Common myeloid progenitor, CD34-positive (primary cell): ENCODE results near the gene PLD2.
A peak's percentile ranks its signal among the peaks of the same experiment; 100 is the strongest.

Source experiments
- CTCF ChIA-PET: fragments of 350-600 bp; sonication (Branson Sonifier 250); formaldehyde crosslinking; loops from one replicate; lab custom pipeline; 2021; ENCODE audit warnings: antibody characterized with exemption; lab: Charles Lee
- POLR2A ChIA-PET: fragments of 350-600 bp; sonication (Branson Sonifier 250); formaldehyde crosslinking; loops from one replicate; lab custom pipeline; 2021; ENCODE audit warnings: antibody characterized with exemption; lab: Charles Lee
- DNase-seq, 3 donors: peaks; one replicate each; pipeline versions ENCODE4 v3.0.0 to v3.0.0-alpha.2; 2013
- H3K27ac ChIP-seq, 2 experiments: 1 replicate in 1 of 2; 2 replicates in 1 of 2; pipeline ENCODE4 v1.7.0; 2013; ENCODE audit warnings: inconsistent platforms in 2 of 2, low read length in 2 of 2, mild to moderate bottlenecking in 2 of 2, low read depth in 1 of 2, moderate library complexity in 1 of 2; ENCODE audit not compliant: severe bottlenecking in 2 of 2, insufficient read depth in 1 of 2, poor library complexity in 1 of 2
- H3K27me3 ChIP-seq, 5 experiments: replicated peaks in 2 of 5; 1 replicate in 3 of 5; 2 replicates in 2 of 5; pipeline versions ENCODE4 v1.6.1 to v1.7.0; 2013; ENCODE audit warnings: low read length in 4 of 5, mild to moderate bottlenecking in 2 of 5, moderate library complexity in 2 of 5, inconsistent platforms in 1 of 5; ENCODE audit not compliant: insufficient read depth in 5 of 5, control insufficient read depth in 4 of 5
- H3K36me3 ChIP-seq, 4 experiments: 1 replicate in 2 of 4; 2 replicates in 2 of 4; pipeline versions ENCODE4 v1.6.1 to v1.7.0; 2013; ENCODE audit warnings: low read length in 3 of 4, control low read depth in 1 of 4, mild to moderate bottlenecking in 1 of 4; ENCODE audit not compliant: control insufficient read depth in 4 of 4, insufficient read depth in 4 of 4
- H3K4me1 ChIP-seq, 4 experiments: 1 replicate in 3 of 4; 2 replicates in 1 of 4; pipeline versions ENCODE4 v1.6.1 to v1.7.1; 2013; ENCODE audit warnings: low read length in 3 of 4, mild to moderate bottlenecking in 3 of 4, control low read depth in 1 of 4, inconsistent platforms in 1 of 4, moderate library complexity in 1 of 4; ENCODE audit not compliant: control insufficient read depth in 4 of 4, insufficient read depth in 4 of 4; ENCODE audit errors: control extremely low read depth in 1 of 4
- H3K4me3 ChIP-seq, 7 experiments: 1 replicate in 4 of 7; 2 replicates in 3 of 7; pipeline versions ENCODE4 v1.5.1 to v1.7.0; 2013; ENCODE audit warnings: mild to moderate bottlenecking in 7 of 7, low read length in 6 of 7, moderate library complexity in 6 of 7, inconsistent platforms in 2 of 7, low read depth in 2 of 7, control low read depth in 1 of 7; ENCODE audit not compliant: insufficient read depth in 4 of 7, control insufficient read depth in 1 of 7; ENCODE audit errors: extremely low read depth in 1 of 7
- H3K9me3 ChIP-seq, 5 experiments: 1 replicate in 4 of 5; 2 replicates in 1 of 5; pipeline versions ENCODE4 v1.6.1 to v1.7.1; 2013; ENCODE audit warnings: low read length in 4 of 5, mild to moderate bottlenecking in 2 of 5, inconsistent platforms in 1 of 5, low read depth in 1 of 5, moderate library complexity in 1 of 5; ENCODE audit not compliant: control insufficient read depth in 4 of 5, insufficient read depth in 2 of 5; ENCODE audit errors: control extremely low read depth in 1 of 5
- WGBS: methylation state at CpG from one replicate; pipeline ENCODE4 v1.1.5; 2013; ENCODE audit not compliant: insufficient coverage; 5-methylcytosine and 5-hydroxymethylcytosine counted together

Gene PLD2

DNA sequence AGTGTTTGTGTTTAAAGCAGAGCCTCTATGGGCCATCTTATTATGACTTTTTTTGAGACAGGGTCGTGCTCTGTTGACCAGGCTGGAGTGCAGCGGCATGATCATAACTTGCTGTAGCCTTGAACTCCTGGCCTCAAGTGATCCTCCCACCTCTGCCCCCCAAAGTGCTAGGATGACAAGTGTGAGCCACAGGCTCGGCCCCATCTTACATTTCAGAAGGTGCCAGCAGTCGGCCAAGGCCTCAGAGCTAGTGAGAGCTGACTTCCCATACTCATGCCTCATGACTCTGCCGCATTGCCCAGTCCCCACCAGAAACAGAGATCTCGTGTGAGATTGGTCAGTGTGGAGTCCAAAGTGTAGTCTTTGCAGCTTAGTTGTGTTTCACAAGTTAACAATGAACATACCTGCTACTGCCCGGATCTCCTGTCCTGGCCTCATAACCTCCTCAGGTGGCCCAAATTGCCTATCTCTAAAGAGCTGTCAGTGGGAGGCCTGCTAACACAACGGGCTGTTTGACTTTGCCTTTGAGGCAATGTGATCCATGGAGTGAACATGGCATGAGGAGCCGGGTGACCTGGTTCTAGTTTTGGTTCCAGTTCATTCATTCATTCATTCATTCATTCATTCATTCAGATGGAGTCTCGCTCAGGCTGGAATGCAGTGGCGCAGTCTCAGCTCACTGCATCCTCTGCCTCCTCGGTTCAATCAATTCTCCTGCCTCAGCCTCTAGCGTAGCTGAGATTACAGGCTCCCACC lies 39.9 kb downstream of the PLD2 start:
- Histone ChIP-seq H3K9me3 (no peaks in the 10 kb centered on the region), H3K27me3 (peaks cover 0 to 12% (median 7%) of the 10 kb centered on the region in 5 experiments), H3K4me1 (peaks cover 0 to 11% (median 7%) of the 10 kb centered on the region in 4 experiments), H3K36me3 (peaks cover 0 to 3% (median 0%) of the 10 kb centered on the region in 4 experiments), H3K4me3 (no peak overlapping the region), H3K27ac (no peak overlapping the region)
- POLR2A ChIA-PET: no interaction called here
- 96% methylated on average over 11 of the region's 13 CpGs for WGBS
- no peak for DNase-seq
- CTCF ChIA-PET: interaction anchor here (0.6 to 2.8 kb wide), 2 partner anchors 11 to 13 kb away, joined by 3 to 13 read pairs; no protein-coding TSS in a partner anchor

DNA sequence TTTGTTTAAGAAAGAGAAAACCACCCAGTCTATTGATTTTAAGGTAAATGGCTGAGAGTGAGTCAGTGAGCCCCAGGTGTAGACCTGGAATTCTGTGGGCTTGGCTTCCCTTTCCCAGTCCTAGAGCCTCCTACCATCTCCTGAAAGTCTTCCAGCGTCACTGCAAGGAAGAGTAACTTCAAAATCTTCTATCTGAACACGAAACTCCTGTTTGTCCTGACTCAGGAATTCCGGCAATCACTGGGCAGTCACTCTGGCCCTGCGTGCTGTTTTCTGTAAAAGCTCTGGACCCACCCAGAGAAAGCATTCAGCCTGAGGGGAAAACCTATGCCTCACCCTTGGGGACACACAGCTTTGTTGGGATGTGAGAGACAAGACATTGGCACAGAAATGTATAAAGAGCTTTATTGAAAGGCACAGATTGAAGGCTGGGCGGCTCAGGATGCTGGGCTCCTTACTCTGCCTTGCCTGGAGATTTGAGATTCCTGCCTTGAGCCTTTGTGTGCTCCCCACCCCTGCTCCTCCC lies 42.1 kb downstream of the PLD2 start:
- H3K4me3 ChIP-seq: no peak overlapping the region
- peaks cover 0 to 12% (median 3%) of the 10 kb centered on the region in 4 experiments for H3K4me1 ChIP-seq
- POLR2A ChIA-PET: no interaction called here
- H3K27ac ChIP-seq: no peak overlapping the region
- no peak for DNase-seq
- peaks cover 0 to 3% (median 0%) of the 10 kb centered on the region in 4 experiments for H3K36me3 ChIP-seq
- H3K9me3 ChIP-seq: no peaks in the 10 kb centered on the region
- H3K27me3 ChIP-seq: peaks cover 0 to 12% (median 7%) of the 10 kb centered on the region in 5 experiments
- CTCF ChIA-PET: interaction anchor here (1.5 kb wide), 1 partner anchor 60 kb away, joined by 4 read pairs; the partner anchor contains the start of gene GLTPD2
- 98% methylated on average over 5 of the region's 5 CpGs for WGBS

DNA sequence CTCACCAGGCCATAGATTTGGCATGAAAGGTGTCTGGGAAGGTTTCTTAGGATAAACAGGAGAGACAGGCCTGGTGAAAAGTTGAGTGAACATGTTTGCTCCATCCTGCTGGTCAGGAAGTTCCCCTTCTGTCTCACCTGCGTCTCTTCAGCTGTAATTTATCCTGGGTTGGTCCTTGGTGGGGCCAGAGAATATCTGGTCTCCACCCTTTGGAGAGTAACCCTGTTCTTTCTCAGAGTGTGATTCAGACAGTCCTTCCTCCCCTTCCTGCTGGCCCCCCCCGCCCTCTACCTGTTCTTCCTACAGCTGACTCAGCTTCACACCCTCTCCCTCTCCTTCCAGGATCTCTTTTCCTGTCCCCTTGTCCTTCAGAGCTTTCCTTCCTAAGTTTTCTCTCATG lies 43.3 kb downstream of the PLD2 start:
- ChIA-PET POLR2A (no interaction called here), CTCF (interaction anchor here (0.6 to 2.0 kb wide), 3 partner anchors 16 to 510 kb away, joined by 3 to 4 read pairs (median 4); partner anchors contain the start of gene GLTPD2)
- peaks cover 0 to 12% (median 3%) of the 10 kb centered on the region in 4 experiments for H3K4me1 ChIP-seq
- 92% methylated on average over 2 of the region's 2 CpGs for whole genome bisulfite sequencing
- peaks cover 0 to 3% (median 0%) of the 10 kb centered on the region in 4 experiments for H3K36me3 ChIP-seq
- no peak overlapping the region for H3K27ac ChIP-seq
- H3K9me3 ChIP-seq: no peaks in the 10 kb centered on the region
- H3K4me3 ChIP-seq: no peak overlapping the region
- H3K27me3 ChIP-seq: peaks cover 0 to 12% (median 7%) of the 10 kb centered on the region in 5 experiments
- no peak for DNase-seq

GRCh38 chr17:4851084-4851483 lies 44.1 kb downstream of the PLD2 start:
- H3K9me3 ChIP-seq: no peaks in the 10 kb centered on the region
- peaks cover 0 to 12% (median 7%) of the 10 kb centered on the region in 5 experiments for H3K27me3 ChIP-seq
- no peak overlapping the region for H3K27ac ChIP-seq
- peaks cover 0 to 3% (median 0%) of the 10 kb centered on the region in 4 experiments for H3K36me3 ChIP-seq
- DNase-seq: no peak
- no peak overlapping the region for H3K4me3 ChIP-seq
- ChIA-PET POLR2A (interaction anchor here (0.6 kb wide), 1 partner anchor 418 kb away, joined by 4 read pairs; no protein-coding TSS in a partner anchor), CTCF (interaction anchor here (0.6 to 2.0 kb wide), 2 partner anchors 17 to 19 kb away, joined by 3 to 4 read pairs; no protein-coding TSS in a partner anchor)
- H3K4me1 ChIP-seq: peaks cover 0 to 12% (median 3%) of the 10 kb centered on the region in 4 experiments
- no CpG with 5 or more reads among the region's 3 CpGs for WGBS

DNA sequence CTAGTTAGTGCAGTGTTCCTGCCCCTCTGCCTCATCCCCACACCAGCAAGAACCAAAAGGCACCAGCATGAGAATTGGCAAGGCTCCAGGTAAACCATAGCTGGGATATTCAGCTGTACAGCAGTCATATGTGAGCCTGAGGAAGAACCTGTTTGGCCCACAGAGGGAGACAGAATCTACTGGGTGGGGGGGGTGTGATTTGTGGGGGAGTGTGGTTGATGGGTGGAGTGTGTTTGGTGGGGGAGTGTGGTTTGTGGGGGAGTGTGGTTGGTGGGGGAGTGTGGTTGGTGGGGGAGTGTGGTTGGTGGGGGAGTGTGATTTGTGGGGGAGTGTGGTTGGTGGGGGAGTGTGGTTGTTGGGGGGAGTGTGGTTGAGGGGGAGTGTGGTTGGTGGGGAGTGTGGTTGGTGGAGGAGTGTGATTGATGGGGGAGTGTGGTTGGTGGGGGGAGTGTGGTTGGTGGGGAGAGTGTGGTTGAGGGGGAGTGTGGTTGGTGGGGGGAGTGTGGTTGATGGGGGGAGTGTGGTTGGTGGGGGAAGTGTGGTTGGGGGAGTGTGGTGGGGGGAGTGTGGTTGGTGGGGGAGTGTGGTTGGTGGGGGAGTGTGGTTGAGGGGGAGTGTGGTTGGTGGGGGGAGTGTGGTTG lies 45.7 kb downstream of the PLD2 start:
- peak; percentile 59 to 86 (median 83) for DNase-seq
- ChIA-PET POLR2A (no interaction called here), CTCF (no interaction called here)
- no peak overlapping the region for H3K4me3 ChIP-seq
- peaks cover 0 to 12% (median 2%) of the 10 kb centered on the region in 5 experiments for H3K27me3 ChIP-seq
- no peaks in the 10 kb centered on the region for H3K9me3 ChIP-seq
- no peak overlapping the region for H3K27ac ChIP-seq
- peaks cover 0 to 14% (median 3%) of the 10 kb centered on the region in 4 experiments for H3K4me1 ChIP-seq
- H3K36me3 ChIP-seq: peaks cover 0 to 3% (median 0%) of the 10 kb centered on the region in 4 experiments

DNA sequence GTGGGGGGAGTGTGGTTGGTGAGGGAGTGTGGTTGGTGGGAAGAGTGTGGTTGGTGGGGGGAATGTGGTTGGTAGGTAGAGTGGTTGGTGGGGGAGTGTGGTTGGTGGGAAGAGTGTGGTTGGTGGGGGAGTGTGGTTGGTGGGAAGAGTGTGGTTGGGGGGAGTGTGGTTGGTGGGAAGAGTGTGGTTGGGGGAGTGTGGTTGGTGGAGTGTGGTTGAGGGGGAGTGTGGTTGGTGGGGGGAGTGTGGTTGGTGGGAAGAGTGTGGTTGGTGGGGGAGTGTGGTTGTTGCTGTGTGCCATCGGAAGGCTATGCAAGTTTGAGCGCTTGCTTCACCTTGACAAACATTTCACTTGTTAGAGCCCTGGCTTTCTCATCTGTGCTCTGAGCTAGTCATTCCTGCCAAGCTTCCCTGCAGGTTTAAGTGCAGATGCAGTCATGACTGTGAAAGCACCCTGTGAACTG lies 46.3 kb downstream of the PLD2 start:
- POLR2A ChIA-PET: no interaction called here
- Histone ChIP-seq H3K27me3 (peaks cover 0 to 12% (median 2%) of the 10 kb centered on the region in 5 experiments), H3K27ac (no peak overlapping the region), H3K4me1 (peaks cover 0 to 19% (median 5%) of the 10 kb centered on the region in 4 experiments), H3K4me3 (no peak overlapping the region), H3K36me3 (peaks cover 0 to 3% (median 0%) of the 10 kb centered on the region in 4 experiments), H3K9me3 (no peaks in the 10 kb centered on the region)
- DNase-seq: peak in 1 of 3 donors; percentile 64
- CTCF ChIA-PET: no interaction called here
- WGBS: 58% methylated on average over 2 of the region's 2 CpGs
